HG03521 (cell line): Measurements from ENCODE around the gene DNM1.
"Not testable (repeated sequence)": the region's sequence is repeated elsewhere in the genome, so short reads cannot be mapped to it uniquely, and the experiment has no call there.

Experiments
- ATAC-seq: cut with Tn5 transposase; IDR thresholded peaks from one replicate; pipeline ENCODE4 v1.9.1; 2021; ENCODE audit warnings: mild to moderate bottlenecking, moderate library complexity; ENCODE audit not compliant: unreplicated experiment

The DNM1 gene

GRCh38 chr9:128222880-128223670, 19.9 kb downstream of the DNM1 start:
- no peak for ATAC-seq

- no peak for ATAC-seq
Observed at GRCh38 chr9:128224877-128225276, 21.7 kb downstream of the DNM1 start.

GRCh38 chr9:128225770-128226411, 22.7 kb downstream of the DNM1 start:
- ATAC-seq: no peak

GRCh38 chr9:128226412-128226801, 23.2 kb downstream of the DNM1 start:
- no peak for ATAC-seq

GRCh38 chr9:128230897-128231296, 27.7 kb downstream of the DNM1 start:
- not testable (repeated sequence) for ATAC-seq

- ATAC-seq: no peak
Observed at GRCh38 chr9:128231638-128232527, 28.7 kb downstream of the DNM1 start.

- ATAC-seq: no peak
Observed at GRCh38 chr9:128232528-128233428, 29.6 kb downstream of the DNM1 start.

GRCh38 chr9:128233817-128234406, 30.7 kb downstream of the DNM1 start:
- no peak for ATAC-seq

GRCh38 chr9:128242124-128242523, 38.9 kb downstream of the DNM1 start:
- ATAC-seq: no peak

GRCh38 chr9:128242828-128243214, 39.6 kb downstream of the DNM1 start:
- ATAC-seq: no peak

GRCh38 chr9:128243215-128244018, 40.2 kb downstream of the DNM1 start:
- ATAC-seq: no peak

- ATAC-seq: no peak
Observed at GRCh38 chr9:128244091-128244836, 41.1 kb downstream of the DNM1 start.

- no peak for ATAC-seq
Observed at GRCh38 chr9:128244837-128245231, 41.7 kb downstream of the DNM1 start.

- no peak for ATAC-seq
Observed at GRCh38 chr9:128245421-128246151, 42.4 kb downstream of the DNM1 start.

- no peak for ATAC-seq
Observed at GRCh38 chr9:128246471-128246870, 43.3 kb downstream of the DNM1 start.

- ATAC-seq: no peak
Observed at GRCh38 chr9:128247226-128247803, 44.1 kb downstream of the DNM1 start.

- no peak for ATAC-seq
Observed at GRCh38 chr9:128249558-128249907, 46.4 kb downstream of the DNM1 start.
